IMR-90 (cell line): Measurements from ENCODE around the gene GPR137. TPM values are rescaled to one million over a fixed set of nuclear protein-coding genes. Genes with fewer than 3 reads are reported as not detected.

ENCODE experiments used
- ATAC-seq: fragments of 200-7000 bp; cut with Tn5 transposase; 2 replicates; pipeline ENCODE4 v1.9.1; 2020; ENCODE audit warnings: low read depth, mild to moderate bottlenecking, moderate library complexity
- BruUV-seq: library from RNA; stranded (reverse); fragments of 400-500 nt; replicated peaks from 2 replicates; lab custom pipeline; 2021; lab: Mats Ljungman, UMichigan
- CTCF ChIA-PET: fragments of 300-600 bp; formaldehyde crosslinking; extraction: SDS; loops from one replicate; lab custom pipeline; 2021; ENCODE audit warnings: antibody characterized with exemption; lab: Yijun Ruan, JAX
- POLR2A ChIA-PET: fragments of 300-600 bp; sonication (Branson Sonifier 250); formaldehyde crosslinking; loops from one replicate; lab custom pipeline; 2022; ENCODE audit warnings: antibody characterized with exemption; ENCODE audit not compliant: unreplicated experiment; lab: Charles Lee
- DNase-seq: peaks from one replicate; pipeline ENCODE4 v3.0.0; 2013
- H2AFZ ChIP-seq: replicated peaks from 2 replicates; pipeline ENCODE3; 2013; ENCODE audit warnings: low read length, mild to moderate bottlenecking; ENCODE audit not compliant: poor library complexity
- H2AK5ac ChIP-seq: 2 replicates; pipeline ENCODE4 v1.6.1; 2013; ENCODE audit warnings: low read depth, low read length, inconsistent platforms
- H2AK9ac ChIP-seq: replicated peaks from 2 replicates; pipeline ENCODE3; 2013; ENCODE audit warnings: mild to moderate bottlenecking, low read depth, low read length, moderate library complexity; ENCODE audit not compliant: poor library complexity
- H2BK120ac ChIP-seq: 2 replicates; pipeline ENCODE4 v1.6.1; 2013; ENCODE audit warnings: low read depth, low read length, inconsistent platforms
- H2BK15ac ChIP-seq: 3 replicates; pipeline ENCODE4 v1.6.1; 2013; ENCODE audit warnings: low read depth, low read length, inconsistent platforms
- H2BK20ac ChIP-seq: 2 replicates; pipeline ENCODE4 v1.6.1; 2013; ENCODE audit warnings: low read depth, mild to moderate bottlenecking, inconsistent platforms, low read length, moderate library complexity
- H2BK5ac ChIP-seq: 2 replicates; pipeline ENCODE4 v1.6.1; 2013; ENCODE audit warnings: mild to moderate bottlenecking, low read depth, low read length, inconsistent platforms; ENCODE audit not compliant: poor library complexity, severe bottlenecking
- H3K14ac ChIP-seq: replicated peaks from 2 replicates; pipeline ENCODE4 v1.6.1; 2013; ENCODE audit warnings: low read depth, low read length, inconsistent platforms
- H3K18ac ChIP-seq: 2 replicates; pipeline ENCODE4 v1.6.1; 2013; ENCODE audit warnings: low read depth, low read length, control low read depth
- H3K23ac ChIP-seq: 2 replicates; pipeline ENCODE4 v1.6.1; 2013; ENCODE audit warnings: low read depth, low read length, inconsistent platforms
- H3K27ac ChIP-seq: 2 replicates; pipeline ENCODE4 v1.5.1; 2013; ENCODE audit warnings: mild to moderate bottlenecking, control low read depth, low read length; ENCODE audit not compliant: insufficient read depth
- H3K27me3 ChIP-seq: 2 replicates; pipeline ENCODE4 v1.6.1; 2013; ENCODE audit warnings: low read length; ENCODE audit not compliant: control insufficient read depth, insufficient read depth
- H3K36me3 ChIP-seq: 2 replicates; pipeline ENCODE4 v1.6.1; 2013; ENCODE audit warnings: low read length, mixed read lengths; ENCODE audit not compliant: control insufficient read depth, insufficient read depth
- H3K4ac ChIP-seq: 2 replicates; pipeline ENCODE4 v1.6.1; 2013; ENCODE audit warnings: low read depth, low read length, inconsistent platforms
- H3K4me1 ChIP-seq: 2 replicates; pipeline ENCODE4 v1.6.1; 2013; ENCODE audit warnings: low read length, mixed read lengths; ENCODE audit not compliant: control insufficient read depth, insufficient read depth
- H3K4me2 ChIP-seq: 2 replicates; pipeline ENCODE4 v1.6.1; 2013; ENCODE audit warnings: low read depth, mild to moderate bottlenecking, control low read depth, low read length, moderate library complexity
- H3K4me3 ChIP-seq: 2 replicates; pipeline ENCODE4 v1.5.1; 2013; ENCODE audit warnings: low read depth, mild to moderate bottlenecking, control low read depth, low read length, moderate library complexity; ENCODE audit not compliant: insufficient read depth
- H3K56ac ChIP-seq: 2 replicates; pipeline ENCODE4 v1.6.1; 2013; ENCODE audit warnings: low read length, inconsistent platforms; ENCODE audit not compliant: insufficient read depth; ENCODE audit errors: extremely low read depth
- H3K79me1 ChIP-seq, 2 experiments: 2 replicates each; pipeline ENCODE4 v1.6.1; 2013; ENCODE audit warnings: low read length in 2 of 2, inconsistent platforms in 1 of 2, low read depth in 1 of 2
- H3K9ac ChIP-seq: 2 replicates; pipeline ENCODE4 v1.6.1; 2013; ENCODE audit warnings: low read depth, low read length, control low read depth
- H3K9me1 ChIP-seq: 2 replicates; pipeline ENCODE4 v1.6.1; 2013; ENCODE audit warnings: low read length, inconsistent platforms; ENCODE audit not compliant: insufficient read depth
- H3K9me3 ChIP-seq: 2 replicates; pipeline ENCODE4 v1.6.1; 2013; ENCODE audit warnings: low read length; ENCODE audit not compliant: control insufficient read depth, insufficient read depth
- H4K20me1 ChIP-seq: 2 replicates; pipeline ENCODE4 v1.6.1; 2013; ENCODE audit warnings: low read length, inconsistent platforms; ENCODE audit not compliant: insufficient read depth
- H4K5ac ChIP-seq: 2 replicates; pipeline ENCODE4 v1.6.1; 2013; ENCODE audit warnings: mild to moderate bottlenecking, low read depth, low read length, control low read depth
- H4K8ac ChIP-seq, 2 experiments: 2 replicates each; pipeline ENCODE4 v1.6.1; 2013; ENCODE audit warnings: low read depth in 2 of 2, low read length in 2 of 2, control low read depth in 1 of 2, inconsistent platforms in 1 of 2
- H4K91ac ChIP-seq: 2 replicates; pipeline ENCODE4 v1.6.1; 2013; ENCODE audit warnings: low read depth, low read length, inconsistent platforms; ENCODE audit not compliant: insufficient read depth
- CEBPB ChIP-seq: IDR thresholded peaks from 2 replicates; pipeline ENCODE4 v1.6.1; 2012; ENCODE audit warnings: low read depth, low read length, improper control_type of control experiment
- FOS ChIP-seq: fragments of 150-350 bp; IDR thresholded peaks from 2 replicates; pipeline ENCODE4 v1.6.1; 2016; ENCODE audit warnings: low read depth, low read length
- MAFK ChIP-seq: IDR thresholded peaks from 2 replicates; pipeline ENCODE4 v1.6.1; 2012; ENCODE audit warnings: low read depth, low read length, improper control_type of control experiment
- POLR2A ChIP-seq: IDR thresholded peaks from 2 replicates; pipeline ENCODE4 v1.6.1; 2012; ENCODE audit warnings: mild to moderate bottlenecking, low read depth, low read length
- RAD21 ChIP-seq: IDR thresholded peaks from 2 replicates; pipeline ENCODE4 v1.6.1; 2012; ENCODE audit warnings: low read length, improper control_type of control experiment
- RFX5 ChIP-seq: IDR thresholded peaks from 2 replicates; pipeline ENCODE4 v1.8.0; 2012; ENCODE audit warnings: low read depth, mild to moderate bottlenecking, low read length, moderate library complexity
- WGBS, 2 experiments: methylation state at CpG; one replicate each; pipeline versions ENCODE4 v1.1.5 to v1.1.7; 2013; ENCODE audit warnings: missing lambda C conversion rate in 2 of 2; ENCODE audit not compliant: insufficient read length in 1 of 2; ENCODE audit errors: extremely low coverage in 2 of 2; 5-methylcytosine and 5-hydroxymethylcytosine counted together
- dilution Hi-C: fragments of 300-500 bp; cut with HindIII; formaldehyde crosslinking; loops from one replicate; pipeline ENCODE4 v1.14.3; 2018; ENCODE audit warnings: low sequenced_read_pairs; ENCODE audit not compliant: unreplicated experiment
- in situ Hi-C: fragments of 300-500 bp; cut with MboI; formaldehyde crosslinking; loops from 3 replicates; pipeline ENCODE4 v1.14.3; 2019; ENCODE audit warnings: low sequenced_read_pairs, inconsistent platforms, mixed read lengths
- intact Hi-C: fragments of 100-400 bp; cut with micrococcal nuclease; formaldehyde crosslinking; loops from 2 replicates; pipeline ENCODE4 v1.10.0; 2022
- polyA plus RNA-seq, 3 experiments: library from polyadenylated mRNA; depleted of rRNA; stranded (reverse); fragments of >200 nt; gene quantifications; 2 replicates each; pipeline ENCODE4 v1.2.3, GENCODE V29; 2012; ENCODE audit warnings: low replicate concordance in 1 of 3
- total RNA-seq: library from RNA; depleted of rRNA; stranded (reverse); fragments of >200 nt; gene quantifications from 2 replicates; pipeline ENCODE4 v1.2.3, GENCODE V29; 2012
- TF ChIP-seq, protein P1 (sequence below): fragments of 150-350 bp; IDR thresholded peaks from 2 replicates; pipeline ENCODE4 v1.6.1; 2016; ENCODE audit warnings: low read depth, mild to moderate bottlenecking, low read length, moderate library complexity, borderline replicate concordance

GPR137 gene
- total and polyA plus RNA-seq, 2 of the 4 experiments (the other 2 are of a cell fraction): 3.6 to 26.0 TPM

DNA sequence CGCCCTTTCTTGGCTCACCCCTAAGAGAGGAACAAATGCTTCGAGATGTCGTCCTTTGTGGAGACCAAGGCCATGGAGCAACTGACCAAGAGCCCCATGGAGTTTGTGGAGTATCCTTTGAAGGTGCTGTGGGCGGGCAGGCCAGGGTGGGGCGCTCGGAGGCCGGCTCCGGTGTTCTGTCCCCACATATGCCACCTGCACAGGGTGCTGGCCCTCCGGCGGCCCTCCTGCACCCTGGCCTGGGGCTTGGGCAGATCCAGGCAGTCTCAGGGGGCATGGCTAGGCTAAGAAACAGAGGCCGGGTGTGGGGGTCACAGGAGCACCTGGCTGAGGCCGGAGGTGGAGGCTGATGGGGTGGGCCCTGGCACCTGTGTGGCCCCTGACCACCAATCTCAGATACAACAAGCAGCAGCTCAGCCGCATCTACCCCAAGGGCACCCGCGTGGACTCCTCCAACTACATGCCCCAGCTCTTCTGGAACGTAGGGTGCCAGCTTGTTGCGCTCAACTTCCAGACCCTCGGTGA lies 24.0 kb upstream of the GPR137 start:
- H2BK5ac ChIP-seq: no peak overlapping the region

More for the DNA sequence above, 24.0 kb upstream of the GPR137 start:
- Histone ChIP-seq H3K56ac (no peak overlapping the region), H3K27ac (no peak overlapping the region), H3K18ac (no peak overlapping the region), H3K36me3 (peaks cover 63% of the 10 kb centered on the region), H3K4me3 (no peak overlapping the region), H2AFZ (no peak overlapping the region), H3K4ac (no peak overlapping the region), H2BK15ac (no peak overlapping the region), H2BK120ac (no peak overlapping the region), H4K5ac (no peak overlapping the region), H3K9ac (no peak overlapping the region), H3K23ac (no peak overlapping the region), H2AK5ac (0 out of 2 replicates have a peak overlapping the region, but pooled peaks have one; percentile 28), H4K91ac (no peak overlapping the region), H4K20me1 (no peaks in the 10 kb centered on the region), H4K8ac (no peak overlapping the region), H2BK20ac (no peak overlapping the region), H2AK9ac (peak overlapping the region; percentile 65), H3K14ac (no peak overlapping the region), H3K79me1 (peaks cover 7 to 34% of the 10 kb centered on the region in 2 experiments; a peak in 2 of 4 replicates), H3K9me3 (no peaks in the 10 kb centered on the region), H3K27me3 (no peaks in the 10 kb centered on the region), H3K4me2 (no peak overlapping the region), H3K9me1 (0 out of 2 replicates have a peak, but pooled peaks cover 5% of the 10 kb centered on the region), H3K4me1 (peaks cover 9% of the 10 kb centered on the region)
- BruUV-seq: no TSS peak
- intact Hi-C loops (no loop called here), in situ Hi-C loops (no loop called here), dilution Hi-C loops (no loop called here)
- ChIA-PET CTCF (interaction anchor here (0.5 kb wide), 1 partner anchor 35 kb away, joined by 3 read pairs; no protein-coding TSS in a partner anchor), POLR2A (no interaction called here)
- WGBS, 2 experiments: 100% methylated on average over 8 of the region's 18 CpGs; no CpG with 5 or more reads in 1 of the 2 experiments
- ATAC-seq (no peak), DNase-seq (no peak)
- TF ChIP-seq CEBPB (no peak), RAD21 (no peak), FOS (no peak), RFX5 (no peak), POLR2A (no peak), MAFK (no peak)
- TF ChIP-seq, protein P1, sequence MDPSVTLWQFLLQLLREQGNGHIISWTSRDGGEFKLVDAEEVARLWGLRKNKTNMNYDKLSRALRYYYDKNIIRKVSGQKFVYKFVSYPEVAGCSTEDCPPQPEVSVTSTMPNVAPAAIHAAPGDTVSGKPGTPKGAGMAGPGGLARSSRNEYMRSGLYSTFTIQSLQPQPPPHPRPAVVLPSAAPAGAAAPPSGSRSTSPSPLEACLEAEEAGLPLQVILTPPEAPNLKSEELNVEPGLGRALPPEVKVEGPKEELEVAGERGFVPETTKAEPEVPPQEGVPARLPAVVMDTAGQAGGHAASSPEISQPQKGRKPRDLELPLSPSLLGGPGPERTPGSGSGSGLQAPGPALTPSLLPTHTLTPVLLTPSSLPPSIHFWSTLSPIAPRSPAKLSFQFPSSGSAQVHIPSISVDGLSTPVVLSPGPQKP: no peak
